ACC112 (cell line): ENCODE results near the gene FBXO27.
"Not testable (repeated sequence)": the region's sequence is repeated elsewhere in the genome, so short reads cannot be mapped to it uniquely, and the experiment has no call there.

Experiments
- H2AFZ ChIP-seq: fragments of 200-600 bp; sonication (generic); one replicate; pipeline ENCODE4 v1.6.0; 2017; ENCODE audit warnings: antibody characterized with exemption, low read length; ENCODE audit not compliant: unreplicated experiment
- H3K27ac ChIP-seq: fragments of 200-600 bp; sonication (generic); 2 replicates; pipeline ENCODE4 v1.5.1; 2014; ENCODE audit warnings: low read depth, mild to moderate bottlenecking, antibody characterized with exemption, low read length, moderate library complexity
- H3K27me3 ChIP-seq: fragments of 200-600 bp; sonication (generic); 2 replicates; pipeline ENCODE4 v1.6.1; 2014; ENCODE audit warnings: mild to moderate bottlenecking, antibody characterized with exemption, low read length, moderate library complexity, mixed read lengths; ENCODE audit not compliant: insufficient read depth
- H3K36me3 ChIP-seq: fragments of 200-600 bp; sonication (generic); 2 replicates; pipeline ENCODE4 v1.6.1; 2016; ENCODE audit warnings: mild to moderate bottlenecking, antibody characterized with exemption, low read length, moderate library complexity, mixed read lengths; ENCODE audit not compliant: insufficient read depth
- H3K4me1 ChIP-seq: fragments of 200-600 bp; sonication (generic); one replicate; pipeline ENCODE4 v1.6.1; 2016; ENCODE audit warnings: low read length, mixed read lengths; ENCODE audit not compliant: insufficient read depth, unreplicated experiment, control insufficient read depth
- H3K4me3 ChIP-seq: fragments of 200-600 bp; sonication (generic); 2 replicates; pipeline ENCODE4 v1.5.1; 2014; ENCODE audit warnings: mild to moderate bottlenecking, low read depth, low read length
- H3K79me2 ChIP-seq: fragments of 200-600 bp; sonication (generic); one replicate; pipeline ENCODE4 v1.6.0; 2016; ENCODE audit warnings: low read length; ENCODE audit not compliant: control insufficient read depth, unreplicated experiment, insufficient read depth

FBXO27 gene

GRCh38 chr19:39008137-39008536 lies 24.2 kb downstream of the FBXO27 start:
- no peaks in the 10 kb centered on the region for H3K36me3 ChIP-seq
- H2AFZ ChIP-seq: no peak overlapping the region
- no peak overlapping the region for H3K4me3 ChIP-seq
- no peaks in the 10 kb centered on the region for H3K79me2 ChIP-seq
- no peak overlapping the region for H3K27ac ChIP-seq
- H3K4me1 ChIP-seq: no peaks in the 10 kb centered on the region
- no peaks in the 10 kb centered on the region for H3K27me3 ChIP-seq

- Histone ChIP-seq H3K4me1 (no peaks in the 10 kb centered on the region), H3K27me3 (no peaks in the 10 kb centered on the region), H3K36me3 (no peaks in the 10 kb centered on the region), H3K4me3 (no peak overlapping the region), H2AFZ (no peak overlapping the region), H3K27ac (no peak overlapping the region), H3K79me2 (no peaks in the 10 kb centered on the region)
Observed at GRCh38 chr19:39007096-39007495, 25.3 kb downstream of the FBXO27 start.

GRCh38 chr19:39004403-39004802 lies 27.9 kb downstream of the FBXO27 start:
- Histone ChIP-seq H3K4me3 (no peak overlapping the region), H3K27me3 (no peaks in the 10 kb centered on the region), H2AFZ (no peak overlapping the region), H3K27ac (no peak overlapping the region), H3K4me1 (no peaks in the 10 kb centered on the region), H3K79me2 (no peaks in the 10 kb centered on the region), H3K36me3 (no peaks in the 10 kb centered on the region)

- Histone ChIP-seq H3K36me3 (no peaks in the 10 kb centered on the region), H3K4me3 (no peak overlapping the region), H2AFZ (no peak overlapping the region), H3K27ac (no peak overlapping the region), H3K79me2 (no peaks in the 10 kb centered on the region), H3K27me3 (no peaks in the 10 kb centered on the region), H3K4me1 (no peaks in the 10 kb centered on the region)
Observed at GRCh38 chr19:39003796-39004195, 28.6 kb downstream of the FBXO27 start.

GRCh38 chr19:39003188-39003587 lies 29.2 kb downstream of the FBXO27 start:
- Histone ChIP-seq H3K4me1 (no peaks in the 10 kb centered on the region), H3K27me3 (no peaks in the 10 kb centered on the region), H3K79me2 (no peaks in the 10 kb centered on the region)

DNA sequence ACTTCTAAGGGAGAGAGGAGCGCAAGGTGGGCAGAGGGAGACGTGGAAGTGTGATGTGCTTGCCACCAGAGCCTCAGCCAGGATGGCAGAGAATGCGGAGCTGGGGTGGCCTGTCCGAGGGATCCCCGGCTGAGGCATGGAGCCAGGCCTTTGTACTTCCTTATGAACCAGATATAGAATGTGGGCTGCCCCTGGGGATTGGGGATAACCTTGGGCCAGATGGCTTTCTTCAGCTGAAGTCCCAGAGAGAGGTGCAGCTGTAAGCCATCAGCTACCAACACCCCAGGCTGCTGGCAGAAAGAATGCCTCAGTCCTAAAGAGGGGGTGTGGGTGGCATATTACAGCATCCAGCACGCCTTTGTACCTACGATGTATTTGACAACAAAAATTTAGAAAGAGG lies 31.3 kb downstream of the FBXO27 start:
- H3K27me3 ChIP-seq: no peaks in the 10 kb centered on the region
- H3K27ac ChIP-seq: no peak overlapping the region
- no peaks in the 10 kb centered on the region for H3K4me1 ChIP-seq
- H3K36me3 ChIP-seq: no peaks in the 10 kb centered on the region
- H3K79me2 ChIP-seq: no peaks in the 10 kb centered on the region
- H3K4me3 ChIP-seq: no peak overlapping the region
- H2AFZ ChIP-seq: no peak overlapping the region

More at GRCh38 chr19:39003188-39003587, 29.2 kb downstream of the FBXO27 start:
- H3K27ac ChIP-seq: no peak overlapping the region
- no peak overlapping the region for H3K4me3 ChIP-seq
- H2AFZ ChIP-seq: no peak overlapping the region
- H3K36me3 ChIP-seq: no peaks in the 10 kb centered on the region

GRCh38 chr19:38997576-38997975 lies 34.8 kb downstream of the FBXO27 start:
- H3K27me3 ChIP-seq, H3K36me3 ChIP-seq, H2AFZ ChIP-seq, H3K79me2 ChIP-seq, H3K27ac ChIP-seq, H3K4me1 ChIP-seq, H3K4me3 ChIP-seq: not testable (repeated sequence)

GRCh38 chr19:38993271-38993670 lies 39.1 kb downstream of the FBXO27 start:
- Histone ChIP-seq H2AFZ (no peak overlapping the region), H3K4me3 (no peak overlapping the region), H3K4me1 (peaks cover 17% of the 10 kb centered on the region), H3K79me2 (no peaks in the 10 kb centered on the region), H3K27me3 (no peaks in the 10 kb centered on the region), H3K36me3 (no peaks in the 10 kb centered on the region), H3K27ac (no peak overlapping the region)

DNA sequence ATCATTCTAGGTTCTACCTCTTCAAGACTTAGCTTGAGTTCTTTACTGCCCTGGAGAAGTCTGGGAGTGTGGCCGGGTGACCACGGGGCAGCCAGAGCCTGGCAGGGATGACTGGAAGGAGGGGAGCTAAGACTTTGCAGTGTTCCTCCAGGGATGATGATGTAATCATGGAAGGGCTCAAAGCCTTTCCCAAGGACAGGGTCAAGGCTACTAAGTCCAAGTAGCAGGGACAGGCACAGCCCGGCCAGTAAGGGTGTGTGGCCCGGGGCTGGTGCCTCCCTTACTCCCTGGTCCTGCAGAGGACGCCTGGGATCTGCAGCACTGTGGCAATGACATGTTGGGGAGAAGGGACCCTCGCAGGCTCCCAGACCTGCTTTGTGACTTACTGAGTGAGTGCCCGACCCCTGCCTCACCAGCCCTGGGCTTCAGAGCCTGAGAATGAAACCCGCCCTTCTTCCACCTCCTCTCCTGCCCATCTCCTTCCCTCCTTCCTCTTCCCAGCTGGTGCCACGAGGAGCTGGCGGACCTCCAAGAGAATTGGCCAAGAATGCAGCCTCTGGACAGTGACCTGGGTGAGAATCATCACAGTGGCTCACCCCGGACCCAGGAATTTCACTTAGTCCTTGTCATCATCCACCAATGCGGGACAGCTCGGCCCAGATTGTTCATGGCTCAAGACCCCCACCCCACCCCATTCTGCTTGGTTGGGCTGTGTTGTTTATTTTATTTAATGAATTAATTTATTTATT lies 41.2 kb downstream of the FBXO27 start:
- H3K79me2 ChIP-seq: no peaks in the 10 kb centered on the region
- H3K27ac ChIP-seq: no peak overlapping the region
- H2AFZ ChIP-seq: no peak overlapping the region
- no peak overlapping the region for H3K4me3 ChIP-seq
- no peaks in the 10 kb centered on the region for H3K36me3 ChIP-seq
- peaks cover 17% of the 10 kb centered on the region for H3K4me1 ChIP-seq
- no peaks in the 10 kb centered on the region for H3K27me3 ChIP-seq

- H3K4me1 ChIP-seq: peaks cover 17% of the 10 kb centered on the region
- not testable (repeated sequence) for H3K27ac ChIP-seq, H3K36me3 ChIP-seq, H3K79me2 ChIP-seq, H2AFZ ChIP-seq, H3K4me3 ChIP-seq, H3K27me3 ChIP-seq
Observed at GRCh38 chr19:38989614-38990013, 42.7 kb downstream of the FBXO27 start.

GRCh38 chr19:38989066-38989605 lies 43.2 kb downstream of the FBXO27 start:
- no peaks in the 10 kb centered on the region for H3K79me2 ChIP-seq
- H3K4me3 ChIP-seq: no peak overlapping the region
- H3K27ac ChIP-seq: no peak overlapping the region
- peaks cover 17% of the 10 kb centered on the region for H3K4me1 ChIP-seq
- H2AFZ ChIP-seq: no peak overlapping the region
- no peaks in the 10 kb centered on the region for H3K27me3 ChIP-seq
- no peaks in the 10 kb centered on the region for H3K36me3 ChIP-seq
